GM19099 (cell line): ENCODE results near the gene ILKAP.

Source experiments
- POLR2A ChIP-seq: IDR thresholded peaks from 3 replicates; pipeline ENCODE4 v1.6.1; 2011; ENCODE audit warnings: low read depth; ENCODE audit not compliant: insufficient read length; ENCODE audit errors: extremely low read depth

ILKAP gene

GRCh38 chr2:238131761-238132462 lies 71.6 kb downstream of the ILKAP start:
- no peak for TF ChIP-seq POLR2A

GRCh38 chr2:238130696-238131628 lies 72.5 kb downstream of the ILKAP start:
- no peak for TF ChIP-seq POLR2A

GRCh38 chr2:238130111-238130695 lies 73.3 kb downstream of the ILKAP start:
- no peak for TF ChIP-seq POLR2A

- TF ChIP-seq POLR2A: no peak
These were observed 74.1 kb downstream of the ILKAP start for GRCh38 chr2:238129166-238130010.

GRCh38 chr2:238128534-238129001 lies 74.9 kb downstream of the ILKAP start:
- TF ChIP-seq POLR2A: no peak

GRCh38 chr2:238128061-238128440 lies 75.4 kb downstream of the ILKAP start:
- no peak for TF ChIP-seq POLR2A

- TF ChIP-seq POLR2A: no peak
These were observed 76.1 kb downstream of the ILKAP start for GRCh38 chr2:238127165-238128060.

- TF ChIP-seq POLR2A: no peak
These were observed 76.7 kb downstream of the ILKAP start for GRCh38 chr2:238126775-238127164.

GRCh38 chr2:238126338-238126737 lies 77.2 kb downstream of the ILKAP start:
- TF ChIP-seq POLR2A: no peak

GRCh38 chr2:238125127-238125885 lies 78.2 kb downstream of the ILKAP start:
- no peak for TF ChIP-seq POLR2A

GRCh38 chr2:238124488-238125126 lies 78.9 kb downstream of the ILKAP start:
- no peak for TF ChIP-seq POLR2A

GRCh38 chr2:238123991-238124470 lies 79.5 kb downstream of the ILKAP start:
- no peak for TF ChIP-seq POLR2A
